Type B pancreatic cell (in vitro differentiated cells): ENCODE results near the gene SSTR4. TPM values are rescaled to one million over a fixed set of nuclear protein-coding genes. Genes with fewer than 3 reads are reported as not detected.

Experiments used
- DNase-seq: peaks from one replicate; pipeline ENCODE4 v3.0.0; 2021; ENCODE audit warnings: mixed read lengths; ENCODE audit not compliant: unreplicated experiment; ENCODE audit errors: extremely low spot score
- H3K27ac Mint-ChIP-seq: 2 replicates; pipeline ENCODE4 v1.8.0; 2021; ENCODE audit warnings: mild to moderate bottlenecking, mixed read lengths
- H3K27me3 Mint-ChIP-seq: 2 replicates; pipeline ENCODE4 v1.8.0; 2021; ENCODE audit warnings: mixed read lengths
- H3K36me3 Mint-ChIP-seq: 2 replicates; pipeline ENCODE4 v1.8.0; 2021; ENCODE audit warnings: mixed read lengths
- H3K4me1 Mint-ChIP-seq: one replicate; pipeline ENCODE4 v1.8.0; 2021; ENCODE audit warnings: mixed read lengths; ENCODE audit not compliant: unreplicated experiment
- H3K4me3 Mint-ChIP-seq: 2 replicates; pipeline ENCODE4 v1.8.0; 2021; ENCODE audit warnings: mild to moderate bottlenecking, mixed read lengths
- H3K9me3 Mint-ChIP-seq: 2 replicates; pipeline ENCODE4 v1.8.0; 2021; ENCODE audit warnings: mixed read lengths
- CTCF ChIP-seq: fragments of 200-600 bp; sonication (generic); conservative IDR thresholded peaks from 2 replicates; pipeline ENCODE4 v1.5.0; 2021; ENCODE audit warnings: antibody characterized with exemption, mild to moderate bottlenecking
- total RNA-seq: library from RNA; stranded (reverse); gene quantifications from 2 replicates; pipeline ENCODE4 v1.2.1, GENCODE V29; 2021; ENCODE audit warnings: low replicate concordance

SSTR4 gene
- total RNA-seq, 1 donor from 2014 or later: not detected

GRCh38 chr20:23068283-23068682 lies 33.2 kb downstream of the SSTR4 start:
- TF ChIP-seq CTCF: no peak
- no peak for DNase-seq
- Mint-ChIP-seq H3K4me1 (peaks cover 24% of the 10 kb centered on the region), H3K27ac (no peak overlapping the region), H3K27me3 (peaks cover 6% of the 10 kb centered on the region), H3K9me3 (no peaks in the 10 kb centered on the region), H3K4me3 (no peak overlapping the region), H3K36me3 (no peaks in the 10 kb centered on the region)

- Mint-ChIP-seq H3K4me1 (peaks cover 24% of the 10 kb centered on the region), H3K36me3 (no peaks in the 10 kb centered on the region), H3K27ac (no peak overlapping the region), H3K9me3 (no peaks in the 10 kb centered on the region), H3K27me3 (peaks cover 6% of the 10 kb centered on the region), H3K4me3 (no peak overlapping the region)
- no peak for TF ChIP-seq CTCF
- DNase-seq: no peak
Measured at GRCh38 chr20:23069108-23069507, 34.0 kb downstream of the SSTR4 start.

- TF ChIP-seq CTCF: no peak
- H3K27ac Mint-ChIP-seq: no peak overlapping the region
- H3K4me3 Mint-ChIP-seq: no peak overlapping the region
Measured at GRCh38 chr20:23071398-23071797, 36.3 kb downstream of the SSTR4 start.

GRCh38 chr20:23071996-23072395 lies 36.9 kb downstream of the SSTR4 start:
- no peaks in the 10 kb centered on the region for H3K9me3 Mint-ChIP-seq
- DNase-seq: no peak
- no peak overlapping the region for H3K27ac Mint-ChIP-seq
- H3K4me1 Mint-ChIP-seq: peaks cover 9% of the 10 kb centered on the region
- peaks cover 9% of the 10 kb centered on the region for H3K27me3 Mint-ChIP-seq
- no peak overlapping the region for H3K4me3 Mint-ChIP-seq
- TF ChIP-seq CTCF: no peak
- no peaks in the 10 kb centered on the region for H3K36me3 Mint-ChIP-seq

More at GRCh38 chr20:23071398-23071797, 36.3 kb downstream of the SSTR4 start:
- Mint-ChIP-seq H3K36me3 (no peaks in the 10 kb centered on the region), H3K9me3 (no peaks in the 10 kb centered on the region), H3K27me3 (peaks cover 6% of the 10 kb centered on the region), H3K4me1 (peaks cover 15% of the 10 kb centered on the region)
- DNase-seq: no peak

- H3K27ac Mint-ChIP-seq: no peak overlapping the region
- H3K9me3 Mint-ChIP-seq: no peaks in the 10 kb centered on the region
- no peak for DNase-seq
- peaks cover 12% of the 10 kb centered on the region for H3K27me3 Mint-ChIP-seq
- H3K4me1 Mint-ChIP-seq: peaks cover 9% of the 10 kb centered on the region
- no peaks in the 10 kb centered on the region for H3K36me3 Mint-ChIP-seq
- no peak for TF ChIP-seq CTCF
- H3K4me3 Mint-ChIP-seq: no peak overlapping the region
Measured at GRCh38 chr20:23072892-23073586, 37.9 kb downstream of the SSTR4 start.
